ENCODE measurements around the gene EYA2.
"Not testable (repeated sequence)": the region's sequence is repeated elsewhere in the genome, so short reads cannot be mapped to it uniquely, and the experiment has no call there.

EYA2 gene

GRCh38 chr20:46959081-46959692, 64.5 kb downstream of the EYA2 start:
- DNase-seq: no peak

- DNase-seq: no peak
These were observed 65.2 kb downstream of the EYA2 start for GRCh38 chr20:46959821-46960220.

GRCh38 chr20:46960536-46960935, 65.9 kb downstream of the EYA2 start:
- no peak for DNase-seq

GRCh38 chr20:46961968-46962367, 67.3 kb downstream of the EYA2 start:
- DNase-seq: not testable (repeated sequence)

- no peak for DNase-seq
These were observed 68.0 kb downstream of the EYA2 start for GRCh38 chr20:46962452-46963195.

GRCh38 chr20:46963196-46963529, 68.5 kb downstream of the EYA2 start:
- no peak for DNase-seq

GRCh38 chr20:46963758-46964617, 69.3 kb downstream of the EYA2 start:
- DNase-seq: no peak

GRCh38 chr20:46964618-46965455, 70.2 kb downstream of the EYA2 start:
- no peak for DNase-seq

- DNase-seq: no peak
These were observed 70.8 kb downstream of the EYA2 start for GRCh38 chr20:46965477-46965876.

- no peak for DNase-seq
These were observed 73.0 kb downstream of the EYA2 start for GRCh38 chr20:46967646-46968045.

GRCh38 chr20:46970937-46971630, 76.4 kb downstream of the EYA2 start:
- DNase-seq: no peak

GRCh38 chr20:46973766-46974165, 79.1 kb downstream of the EYA2 start:
- DNase-seq: no peak

- DNase-seq: no peak
These were observed 80.2 kb downstream of the EYA2 start for GRCh38 chr20:46974669-46975434.

- DNase-seq: no peak
These were observed 81.3 kb downstream of the EYA2 start for GRCh38 chr20:46975976-46976375.

- DNase-seq: no peak
These were observed 82.6 kb downstream of the EYA2 start for GRCh38 chr20:46977204-46977603.

GRCh38 chr20:46977909-46978588, 83.4 kb downstream of the EYA2 start:
- no peak for DNase-seq

- DNase-seq: no peak
These were observed 84.4 kb downstream of the EYA2 start for GRCh38 chr20:46978951-46979491.

GRCh38 chr20:46979603-46980241, 85.1 kb downstream of the EYA2 start:
- no peak for DNase-seq

- DNase-seq: no peak
These were observed 86.5 kb downstream of the EYA2 start for GRCh38 chr20:46981184-46981583.

GRCh38 chr20:46983466-46983865, 88.8 kb downstream of the EYA2 start:
- DNase-seq: no peak

Data from right forelimb (tissue), 1 donor.